Activated CD4-positive, CD25-positive, alpha-beta regulatory T cell treated with anti-CD3 and anti-CD28 coated beads, Interleukin-2, amount 50 U/mL, for 24 hours (primary cell): Measurements from ENCODE around the gene NHERF1.

Experiments
- ATAC-seq, 2 donors: fragments of 150-1000 bp; cut with Tn5 transposase; one replicate each; pipeline ENCODE4 v1.10.0; 2021; ENCODE audit warnings: mild to moderate bottlenecking in 1 of 2, moderate library complexity in 1 of 2

The NHERF1 gene

DNA sequence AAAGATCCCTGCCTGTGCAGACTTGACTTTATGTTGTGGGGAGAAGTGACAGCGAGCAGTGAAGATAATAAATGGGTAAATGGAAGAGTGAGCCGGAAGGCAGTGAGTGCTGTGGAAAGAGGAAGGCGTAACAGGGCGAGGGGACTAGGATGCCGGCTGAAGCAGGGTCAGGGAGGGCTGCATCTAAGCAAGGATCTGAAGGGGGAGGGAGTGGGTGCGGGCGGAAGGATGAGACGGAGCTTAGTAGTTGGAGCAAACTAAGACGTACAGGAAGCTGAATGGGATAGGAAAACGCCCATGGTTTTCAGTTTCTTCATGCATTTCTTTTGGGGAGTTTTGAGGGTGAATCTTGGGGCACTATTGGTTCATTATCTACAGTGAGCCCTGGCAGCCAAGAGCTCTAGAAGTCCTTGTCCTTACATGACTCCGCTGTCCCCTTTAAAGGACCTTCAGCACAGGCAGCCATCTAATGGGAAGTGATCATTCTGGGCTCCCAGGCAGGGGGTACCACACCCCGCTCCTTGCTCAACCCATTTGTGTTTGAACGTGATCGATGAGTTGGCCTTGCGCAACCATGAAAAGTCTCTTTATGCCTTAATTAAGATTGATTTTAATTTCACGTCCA, 38.1 kb downstream of the NHERF1 start:
- no peak for ATAC-seq

DNA sequence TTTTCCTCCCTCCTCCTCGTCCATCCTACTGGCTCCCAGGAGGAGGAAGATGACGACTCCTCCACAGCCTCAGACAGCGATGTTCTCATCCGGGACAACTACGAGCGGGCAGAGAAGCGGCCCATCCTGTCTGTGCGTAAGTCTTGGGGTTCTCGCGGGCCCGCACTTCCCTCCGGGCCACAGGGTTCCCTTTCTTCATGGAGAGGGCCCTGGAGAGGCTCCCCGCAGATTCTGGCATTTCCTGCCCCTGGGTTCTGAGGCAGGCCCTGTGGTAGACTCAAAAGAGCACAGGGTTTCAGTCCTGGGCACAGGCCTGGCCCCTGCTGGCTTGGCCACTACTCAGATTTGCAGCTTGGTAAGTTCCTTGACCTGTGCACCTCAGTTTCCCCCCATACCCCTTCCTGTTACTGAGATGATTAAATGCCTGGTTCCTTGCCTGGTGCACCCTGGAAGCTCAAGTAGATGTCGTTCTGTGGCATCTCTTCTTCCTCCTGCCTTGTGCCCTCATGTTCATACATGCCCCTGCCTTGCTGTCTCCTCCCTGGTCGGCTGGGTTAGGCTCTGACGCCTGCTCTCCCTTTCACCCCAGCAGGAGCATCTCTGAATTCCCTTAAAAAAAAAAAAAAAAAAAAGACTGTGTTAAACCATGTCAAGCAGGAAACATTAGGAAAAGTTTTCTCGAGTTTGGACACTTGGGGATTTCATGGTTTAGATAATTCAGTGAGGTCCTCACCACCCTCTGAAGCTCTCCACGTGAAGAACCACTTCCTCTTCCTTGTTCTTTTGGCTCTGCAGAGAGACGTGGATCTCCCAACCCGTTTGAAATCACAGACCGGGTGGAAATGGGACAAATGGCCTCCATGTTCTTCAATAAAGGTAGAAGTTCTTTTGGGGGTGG, 42.0 kb downstream of the NHERF1 start:
- ATAC-seq = no peak

DNA sequence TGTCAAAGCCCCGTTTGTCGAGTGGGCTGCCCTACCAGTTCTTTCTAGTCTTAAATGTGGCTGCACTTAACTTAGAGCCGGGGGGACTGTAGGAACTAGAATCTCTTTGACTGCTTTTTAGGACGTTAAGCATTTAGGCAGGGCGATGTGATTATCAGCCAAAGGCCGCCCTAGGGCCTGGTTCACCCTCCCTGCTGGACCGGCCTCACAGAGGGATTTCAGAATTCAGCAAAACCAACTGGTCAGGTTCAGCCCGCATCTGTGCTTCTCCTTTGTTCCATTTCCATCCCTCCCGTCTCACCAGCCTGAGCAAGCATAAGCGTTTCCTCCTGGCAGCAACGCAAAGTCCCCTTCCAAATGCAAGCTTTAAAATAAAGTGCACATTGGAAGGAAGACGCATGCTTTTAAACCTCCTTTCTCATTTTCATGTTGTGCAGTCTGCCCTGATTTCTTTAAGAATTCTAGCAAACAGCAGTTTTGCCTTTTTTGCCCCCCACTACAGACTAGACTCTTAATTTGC, 44.2 kb downstream of the NHERF1 start:
- ATAC-seq = no peak

DNA sequence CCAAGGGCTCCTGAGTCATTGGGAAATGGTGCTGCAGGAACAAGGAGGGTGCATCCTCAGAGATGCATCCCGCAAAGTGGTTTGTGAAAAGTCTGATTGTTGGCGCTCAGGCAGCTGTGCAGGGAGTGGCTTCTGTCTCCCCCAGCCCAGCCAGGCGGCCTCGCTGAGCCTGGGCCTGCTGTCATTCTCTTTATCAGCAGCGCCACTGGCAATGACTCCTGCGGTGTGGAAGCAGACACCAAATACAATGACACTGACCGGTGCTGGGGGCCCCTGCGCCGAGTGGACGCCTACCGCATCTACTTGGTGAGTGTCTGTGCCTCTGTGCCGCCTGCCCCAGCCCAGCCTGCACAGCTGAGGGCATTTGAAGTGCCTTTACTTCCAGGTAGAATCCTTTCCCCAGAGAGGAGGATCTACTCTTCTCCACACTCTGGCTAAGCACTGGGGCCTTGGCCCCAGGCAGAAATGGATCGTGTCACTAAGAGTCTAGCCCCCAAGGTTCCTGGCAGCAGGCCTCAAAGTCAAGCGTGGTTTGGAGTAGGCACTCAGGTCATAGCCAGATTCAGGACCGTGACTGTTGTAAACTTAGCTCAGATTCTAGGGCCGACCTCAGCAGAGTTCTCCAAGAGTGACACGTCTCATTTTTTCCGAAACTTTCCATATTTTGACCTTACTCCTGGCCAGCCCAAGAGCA, 47.0 kb downstream of the NHERF1 start:
- ATAC-seq = no peak

DNA sequence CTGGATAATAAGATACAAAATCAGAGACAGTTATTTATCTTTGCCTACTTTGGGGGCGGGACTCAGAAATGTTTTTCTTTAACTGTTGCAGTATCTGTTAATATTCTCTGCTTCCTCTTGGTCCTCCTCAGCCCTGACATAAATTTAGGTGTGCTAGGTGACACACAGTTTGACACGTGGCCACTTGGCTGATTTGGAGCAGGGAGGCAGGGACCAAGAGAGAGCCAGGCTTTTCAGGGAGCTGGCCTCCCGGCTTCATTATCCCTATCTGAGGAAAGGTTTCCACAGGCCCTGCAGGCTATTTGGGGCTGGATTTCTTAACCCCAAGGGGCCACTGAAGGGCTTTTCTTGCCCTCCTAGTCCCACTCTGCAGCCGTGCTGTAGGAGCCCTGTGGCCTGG, 47.8 kb downstream of the NHERF1 start:
- no peak for ATAC-seq

DNA sequence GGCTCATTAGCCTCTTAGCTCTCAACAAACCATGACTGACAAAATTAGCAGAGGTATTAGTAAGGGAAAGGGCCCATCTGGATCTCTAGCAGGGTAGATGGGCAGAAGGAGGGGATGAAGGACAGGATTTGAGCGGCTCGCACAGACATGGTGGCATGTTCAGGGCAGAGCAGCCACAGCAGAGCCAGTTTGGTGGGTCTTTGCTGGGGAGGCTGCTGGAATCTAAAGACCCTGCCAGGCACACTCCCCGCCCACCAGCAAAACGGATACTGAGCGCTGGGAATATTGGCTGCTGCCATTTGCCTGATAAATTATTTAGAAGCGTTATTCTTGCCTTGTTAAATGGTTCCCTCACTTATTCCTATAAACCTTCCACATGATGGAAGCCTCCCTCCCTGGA, 48.4 kb downstream of the NHERF1 start:
- no peak for ATAC-seq

DNA sequence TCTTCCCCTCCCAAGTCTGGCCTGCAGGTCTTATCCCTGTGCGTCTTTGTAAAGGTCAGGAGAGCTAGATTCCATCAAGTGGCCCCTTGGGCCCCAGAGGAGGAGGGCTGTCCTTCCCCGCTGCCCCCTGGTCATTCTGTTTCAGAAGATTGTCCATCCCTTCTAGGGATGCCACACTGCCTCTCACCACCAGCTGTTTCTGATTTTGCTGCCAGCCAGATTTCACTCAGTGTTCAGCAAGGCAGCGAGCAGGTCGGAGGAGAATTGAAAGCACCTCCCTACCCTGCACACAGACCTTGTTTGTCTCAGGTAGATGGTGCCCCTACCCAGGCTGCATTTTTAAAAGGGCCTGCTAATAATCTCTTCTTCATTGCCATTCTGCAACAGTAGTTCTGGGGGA, 49.4 kb downstream of the NHERF1 start:
- no peak for ATAC-seq

DNA sequence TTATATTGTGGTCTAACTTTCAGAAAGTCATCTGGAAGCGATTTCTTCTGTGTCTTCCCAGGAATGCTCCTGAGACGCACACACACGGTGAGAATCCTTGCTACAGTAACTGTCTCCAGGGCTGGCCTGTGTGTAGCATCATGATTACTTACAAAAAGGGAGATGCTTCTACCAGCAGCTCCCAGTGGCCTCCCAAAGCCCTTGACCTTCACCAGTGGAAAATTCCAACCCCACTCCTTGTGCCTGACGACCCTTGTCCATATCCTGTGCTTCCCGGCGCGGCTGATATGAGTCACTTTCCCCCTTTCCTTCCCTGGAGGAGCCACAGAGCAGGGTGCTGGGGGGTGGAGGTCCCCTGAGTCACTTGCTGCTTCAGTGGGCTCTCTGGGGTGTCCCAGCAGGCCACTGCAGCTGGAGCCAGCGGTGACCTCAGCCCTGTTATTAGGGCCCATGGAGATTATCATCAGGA, 49.8 kb downstream of the NHERF1 start:
- ATAC-seq = no peak

DNA sequence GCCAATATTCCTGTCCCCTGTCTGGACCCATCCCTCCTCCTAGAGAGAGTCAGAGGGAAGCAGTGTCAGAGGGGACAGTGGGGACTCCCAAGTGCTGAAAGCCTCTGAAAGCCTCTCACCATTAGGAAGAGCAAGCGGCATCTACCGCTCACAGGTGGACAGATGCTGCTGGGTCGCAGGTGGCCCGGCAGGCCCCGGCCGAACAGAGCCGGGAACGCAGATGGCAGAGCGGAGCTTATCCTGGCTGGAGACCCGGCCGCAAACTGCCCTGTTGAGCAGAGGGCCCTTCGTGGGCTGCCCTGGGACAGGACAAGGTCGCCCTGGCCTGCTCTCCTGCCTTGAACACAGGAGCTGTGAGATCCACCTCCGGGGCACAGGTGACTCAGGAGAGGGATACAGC, 50.7 kb downstream of the NHERF1 start:
- no peak for ATAC-seq

DNA sequence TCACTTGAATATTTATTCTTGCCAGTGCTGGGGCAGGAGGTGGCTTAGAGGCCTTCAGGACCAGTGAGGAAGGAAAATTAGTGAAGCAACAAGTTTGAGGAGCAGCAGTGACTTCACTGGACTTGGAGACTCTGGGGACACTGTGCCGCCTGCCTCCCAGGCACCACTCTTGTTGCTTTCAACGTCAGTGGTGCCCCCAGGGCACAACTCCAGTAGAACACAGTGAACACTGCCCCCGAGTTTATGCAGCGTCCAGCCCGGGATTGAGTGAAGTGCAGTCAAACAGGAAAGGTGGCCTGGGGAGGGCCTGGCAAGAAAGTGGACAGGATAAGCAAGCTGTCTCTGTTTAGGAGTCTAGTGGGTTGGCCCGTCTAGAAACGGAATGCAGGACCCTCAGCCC, 52.1 kb downstream of the NHERF1 start:
- ATAC-seq = no peak

DNA sequence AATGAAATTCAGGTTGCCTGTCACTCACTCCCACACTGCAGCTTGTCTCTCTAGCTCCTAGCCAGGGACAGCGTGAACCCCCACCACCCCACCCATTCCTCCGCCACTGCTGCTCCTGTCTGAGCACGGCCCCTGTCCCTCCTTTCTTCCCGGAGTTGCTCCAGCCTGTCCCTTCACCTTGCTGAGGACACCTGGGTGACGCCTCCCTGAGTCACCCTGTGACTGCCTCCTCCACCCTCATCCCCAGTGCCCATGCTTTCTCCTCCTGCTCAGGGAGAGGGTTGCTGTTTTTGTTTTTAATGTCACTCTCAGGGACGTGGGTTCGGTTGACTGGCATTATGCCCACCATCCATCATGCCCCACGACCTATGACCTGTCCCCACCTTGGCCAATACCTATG, 53.5 kb downstream of the NHERF1 start:
- ATAC-seq = no peak

DNA sequence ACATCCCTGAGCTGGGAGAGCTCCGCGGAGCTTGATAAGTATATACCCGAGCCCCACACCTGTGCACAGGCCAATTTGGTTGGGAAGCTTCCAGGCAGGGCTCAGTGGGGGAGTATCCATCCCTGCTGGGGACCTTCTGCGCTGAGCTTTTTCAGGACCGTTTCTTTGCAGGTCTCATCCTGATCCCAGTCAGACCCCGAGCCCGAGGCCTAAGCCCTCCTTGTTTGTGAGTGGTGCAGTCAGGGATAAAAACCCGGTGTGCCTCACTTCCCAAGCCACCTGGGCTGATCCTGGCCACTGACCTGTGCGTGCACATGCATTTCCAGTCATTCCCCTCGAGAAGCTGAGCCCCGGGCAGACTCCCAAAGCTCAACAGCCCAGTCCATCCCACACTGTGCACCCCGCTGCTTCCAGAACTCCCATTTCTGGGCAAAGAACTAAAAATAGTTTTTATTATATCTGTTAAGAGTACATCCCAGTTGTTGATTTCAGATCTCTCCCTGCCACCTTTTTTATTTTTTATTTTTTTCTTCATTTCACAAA, 55.0 kb downstream of the NHERF1 start:
- no peak for ATAC-seq

DNA sequence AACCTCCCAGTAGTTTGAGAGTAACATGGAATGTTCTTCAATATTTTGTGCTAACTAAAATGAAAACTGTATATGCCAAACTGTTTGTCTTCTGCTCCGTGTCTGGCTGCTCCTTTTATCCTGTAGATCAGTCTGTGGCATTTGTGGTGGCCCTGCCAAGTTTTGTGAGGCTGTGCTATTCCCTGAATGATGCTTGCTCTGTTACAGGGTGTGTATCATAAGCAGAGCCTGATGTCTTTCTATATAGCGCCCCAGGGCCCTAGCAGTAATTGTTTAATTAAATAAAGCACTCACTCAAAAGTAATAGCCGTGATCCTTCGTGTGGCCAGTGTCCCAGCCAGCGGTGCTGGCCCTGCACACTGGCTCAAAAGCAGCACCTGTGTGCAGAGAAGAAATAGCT, 55.5 kb downstream of the NHERF1 start:
- no peak for ATAC-seq

DNA sequence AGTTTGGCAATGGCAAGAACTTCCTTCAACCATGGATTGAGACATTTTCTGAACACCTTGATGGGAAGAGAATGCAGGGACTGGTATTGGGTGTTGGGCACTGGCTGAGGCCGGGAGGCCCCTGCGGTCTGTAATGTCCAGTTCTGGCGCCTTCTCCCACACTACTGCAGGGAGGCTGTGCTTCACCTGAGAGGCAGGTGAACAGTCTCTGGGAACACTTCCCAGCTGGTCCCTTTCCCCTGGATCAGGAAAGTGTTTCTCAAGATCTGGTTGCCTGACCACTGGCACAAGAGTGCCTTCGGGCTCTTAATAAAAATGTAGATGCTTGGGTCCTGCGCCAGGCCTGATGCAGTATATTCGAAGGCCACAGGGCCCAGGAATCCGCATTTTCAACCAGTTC, 56.3 kb downstream of the NHERF1 start:
- no peak for ATAC-seq

DNA sequence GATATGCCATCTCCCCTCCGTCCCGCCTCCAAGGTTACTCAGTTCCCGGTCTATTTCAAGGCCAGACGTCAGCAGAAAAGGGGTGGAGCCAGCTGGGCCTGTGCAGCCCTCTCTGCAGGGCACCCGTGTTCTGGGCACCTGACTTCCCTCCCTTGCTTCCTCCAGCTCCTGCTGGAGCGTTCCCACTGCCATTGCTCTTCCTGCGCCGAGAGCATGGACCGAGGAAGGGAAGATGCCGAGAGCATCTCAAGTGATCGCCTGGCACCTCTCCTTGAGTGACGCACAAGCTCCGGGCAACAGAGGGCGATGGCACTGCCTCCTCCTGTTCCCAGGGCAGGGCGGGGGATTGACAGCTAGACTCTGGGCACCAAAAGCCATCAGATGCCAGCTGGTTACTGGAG, 57.2 kb downstream of the NHERF1 start:
- ATAC-seq = no peak

DNA sequence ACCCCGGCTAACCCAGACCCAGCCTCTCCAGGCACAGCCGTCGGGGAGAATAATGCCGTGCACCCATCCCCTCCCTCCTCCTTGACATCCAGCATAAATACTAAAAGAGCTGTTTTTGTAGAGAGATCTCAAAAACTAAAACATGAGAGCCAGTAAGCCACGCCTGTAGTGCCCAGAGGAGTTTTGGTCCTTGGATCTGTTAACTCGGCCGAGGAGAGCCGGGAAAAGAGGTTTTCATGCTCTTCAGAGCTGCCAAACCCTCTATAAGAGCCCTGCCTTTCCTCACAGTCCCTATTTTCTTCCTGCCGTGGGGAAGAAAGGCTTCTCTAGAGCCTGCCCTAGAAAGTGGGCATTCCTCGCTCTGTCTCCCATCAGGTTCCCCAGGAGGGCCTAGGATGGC, 57.9 kb downstream of the NHERF1 start:
- no peak for ATAC-seq

DNA sequence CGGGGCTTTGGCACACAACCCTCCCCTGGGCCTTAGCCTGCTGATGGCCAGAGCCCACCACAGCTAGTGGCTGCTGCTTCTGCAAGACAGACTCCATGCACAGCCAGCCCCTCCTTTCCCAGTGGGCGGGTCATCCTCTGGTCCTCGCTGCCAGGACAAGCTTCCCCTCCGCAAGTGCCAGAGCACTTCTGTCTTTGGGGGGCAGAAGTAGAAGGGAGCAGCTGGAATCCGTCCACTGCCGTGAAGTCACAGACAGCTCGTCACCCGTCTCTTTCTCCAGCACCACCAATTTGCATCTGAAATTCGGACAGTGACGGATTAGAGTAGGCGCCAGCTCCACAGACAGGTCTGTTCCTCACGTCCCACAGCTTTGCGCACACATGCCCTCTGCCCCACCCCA, 59.0 kb downstream of the NHERF1 start:
- ATAC-seq = no peak

DNA sequence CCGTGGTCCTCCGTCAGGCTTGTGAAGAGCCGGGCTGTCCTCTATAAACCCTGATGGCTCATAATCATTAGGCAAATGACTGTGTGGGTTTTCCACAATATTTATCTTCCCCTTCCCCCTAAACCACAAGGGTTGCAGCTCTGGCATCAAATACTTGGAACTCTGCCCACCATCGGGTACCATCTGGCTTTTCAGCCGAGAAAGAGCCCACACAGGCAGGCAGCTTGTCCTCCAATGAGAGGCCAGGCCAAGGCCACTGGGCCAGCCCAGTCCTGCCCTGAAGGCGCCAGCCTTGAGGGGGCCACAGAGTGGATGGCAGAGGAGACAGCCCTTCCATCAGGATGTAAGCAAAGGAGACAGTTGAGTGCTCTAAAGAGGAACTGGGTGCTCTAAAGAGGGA, 59.5 kb downstream of the NHERF1 start:
- no peak for ATAC-seq

DNA sequence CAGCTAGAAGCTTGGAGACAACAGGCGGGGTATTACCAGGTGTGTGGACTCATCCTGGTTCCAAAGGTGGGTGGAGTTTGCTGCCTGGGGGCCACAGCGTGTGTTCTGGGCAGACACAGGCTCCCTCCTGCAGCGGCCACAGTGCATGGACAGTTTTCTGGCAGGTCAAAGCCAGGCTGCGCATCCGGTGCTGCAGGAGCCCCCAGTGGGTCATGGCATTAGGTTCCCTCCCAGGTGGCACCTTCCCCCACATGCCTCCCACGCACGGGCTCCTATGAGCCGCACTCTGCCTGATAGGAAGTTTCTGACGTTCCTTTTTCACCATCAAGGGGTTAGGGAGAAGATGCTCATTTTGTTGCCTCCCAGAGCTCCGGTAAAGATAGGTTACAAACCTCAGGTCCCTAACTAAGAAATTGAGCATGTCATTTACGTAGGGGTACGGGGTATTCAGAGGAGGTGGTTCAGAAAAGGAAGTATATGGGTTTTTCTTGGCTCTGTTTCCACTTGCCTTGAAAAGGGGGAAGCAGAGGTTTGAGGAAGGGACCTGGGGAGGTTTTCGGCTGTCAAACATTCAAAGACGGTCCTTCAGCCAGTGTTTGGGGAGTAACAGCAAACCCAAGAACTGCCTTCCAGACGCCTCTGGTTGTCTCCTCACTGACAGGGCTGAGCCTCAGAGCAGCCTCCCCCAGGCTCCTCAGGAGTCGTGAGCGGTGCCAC, 60.4 kb downstream of the NHERF1 start:
- ATAC-seq = no peak

DNA sequence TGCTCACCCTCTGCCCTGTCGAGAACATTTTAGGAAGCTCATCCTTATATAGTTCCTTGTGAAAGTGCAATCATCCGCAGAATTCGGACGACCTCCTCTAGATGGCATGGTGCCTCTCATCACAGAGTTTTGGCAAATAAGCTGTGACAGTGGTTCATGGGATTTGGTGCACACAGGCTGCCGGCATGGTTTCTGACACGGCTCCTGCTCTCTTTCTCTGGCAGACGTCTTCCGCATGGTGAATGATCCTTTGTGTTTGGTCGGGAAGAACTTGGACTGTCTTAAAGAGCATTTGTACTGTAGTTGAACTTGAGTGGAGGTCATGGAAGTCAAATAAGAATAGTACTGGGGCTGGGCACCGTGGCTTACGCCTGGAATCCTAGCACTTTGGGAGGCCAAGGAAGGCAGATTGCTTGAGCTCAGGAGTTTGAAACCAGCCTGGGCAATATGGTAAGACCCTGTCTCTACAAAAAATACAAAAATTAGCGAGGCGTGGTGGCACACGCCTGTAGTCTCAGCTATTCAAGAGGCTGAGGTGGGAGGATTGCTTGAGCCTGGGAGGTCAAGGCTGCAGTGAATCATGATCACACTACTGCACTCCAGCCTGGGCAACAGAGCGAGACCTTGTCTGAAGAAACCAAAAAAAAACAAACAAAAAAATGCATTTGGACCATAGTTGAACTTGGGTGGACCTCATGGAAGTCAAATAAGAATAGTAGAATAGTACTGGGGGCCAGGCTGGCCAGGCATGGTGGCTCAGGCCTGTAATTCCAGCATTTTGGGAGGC, 62.5 kb downstream of the NHERF1 start:
- no peak for ATAC-seq

DNA sequence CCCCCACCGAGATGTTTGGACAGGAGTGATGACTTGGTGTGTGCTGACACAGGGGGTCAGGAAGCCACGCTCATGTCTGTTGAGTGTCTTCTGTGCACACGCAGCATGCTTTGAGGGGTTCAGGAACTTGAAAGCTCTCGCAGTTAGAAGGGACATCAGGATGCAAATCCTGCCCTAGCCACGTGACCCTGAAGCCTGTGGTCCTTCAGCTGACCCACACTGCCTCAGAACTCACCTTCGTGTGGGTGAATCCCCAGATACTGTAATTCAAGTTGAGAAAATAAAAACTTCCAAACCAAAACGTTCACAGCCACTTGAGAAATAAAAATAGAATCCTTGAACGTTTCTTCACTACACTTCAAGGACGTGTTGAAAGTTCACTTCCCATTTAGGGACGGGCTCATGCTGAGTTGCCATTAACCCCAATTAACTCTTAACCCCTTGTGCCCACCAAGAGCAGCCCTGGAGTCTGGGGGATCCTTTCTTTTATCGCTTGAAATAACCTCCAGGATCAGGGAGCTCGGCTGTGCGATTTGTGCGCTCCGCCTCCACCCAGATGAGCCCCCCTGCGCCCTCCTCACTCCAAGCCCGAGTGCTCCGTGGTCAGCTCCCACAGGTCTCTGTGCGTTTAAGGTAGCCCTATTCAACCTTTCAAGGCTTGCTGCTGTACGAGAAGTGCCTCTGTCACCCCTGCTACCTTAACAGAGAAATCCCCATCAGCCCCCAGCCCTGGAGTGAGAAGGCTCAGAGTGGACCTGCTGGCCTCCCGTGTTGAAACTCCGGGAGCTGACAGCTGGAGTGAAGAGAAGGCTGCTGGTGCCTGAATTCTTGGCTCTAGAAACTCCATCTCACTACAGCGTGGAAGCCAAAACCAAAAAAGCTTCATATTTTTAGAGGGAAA, 63.9 kb downstream of the NHERF1 start:
- ATAC-seq = no peak
